ENCODE measurements around the gene SYNPO2.

Gene SYNPO2

GRCh38 chr4:119070301-119070700 is 181.6 kb downstream of the SYNPO2 start:
- no peak for DNase-seq

GRCh38 chr4:119080721-119081541 is 192.3 kb downstream of the SYNPO2 start:
- no peak for DNase-seq

GRCh38 chr4:119081542-119081859 is 192.8 kb downstream of the SYNPO2 start:
- DNase-seq = no peak

- no peak for DNase-seq
Observed at GRCh38 chr4:119081943-119082342, 193.3 kb downstream of the SYNPO2 start.

- DNase-seq = no peak
Observed at GRCh38 chr4:119082661-119083060, 194.0 kb downstream of the SYNPO2 start.

GRCh38 chr4:119084513-119084912 is 195.9 kb downstream of the SYNPO2 start:
- no peak for DNase-seq

GRCh38 chr4:119087121-119087520 is 198.5 kb downstream of the SYNPO2 start:
- no peak for DNase-seq

GRCh38 chr4:119087656-119088055 is 199.0 kb downstream of the SYNPO2 start:
- DNase-seq = peak; percentile 34

GRCh38 chr4:119093042-119093827 is 204.6 kb downstream of the SYNPO2 start:
- no peak for DNase-seq

GRCh38 chr4:119097282-119097900 is 208.7 kb downstream of the SYNPO2 start:
- DNase-seq = no peak

- DNase-seq = no peak
Observed at GRCh38 chr4:119098306-119098705, 209.7 kb downstream of the SYNPO2 start.

- no peak for DNase-seq
Observed at GRCh38 chr4:119099227-119099810, 210.7 kb downstream of the SYNPO2 start.

- DNase-seq = no peak
Observed at GRCh38 chr4:119100655-119101054, 212.0 kb downstream of the SYNPO2 start.

GRCh38 chr4:119103263-119103662 is 214.6 kb downstream of the SYNPO2 start:
- no peak for DNase-seq

GRCh38 chr4:119104644-119105273 is 216.1 kb downstream of the SYNPO2 start:
- DNase-seq = no peak

- DNase-seq = no peak
Observed at GRCh38 chr4:119105605-119106004, 217.0 kb downstream of the SYNPO2 start.

GRCh38 chr4:119106036-119107000 is 217.7 kb downstream of the SYNPO2 start:
- no peak for DNase-seq

GRCh38 chr4:119110121-119110520 is 221.5 kb downstream of the SYNPO2 start:
- DNase-seq = no peak
